ENCODE results near the gene RAPGEF4.

RAPGEF4 gene

GRCh38 chr2:172999641-173000386 lies 264.2 kb downstream of the RAPGEF4 start:
- no peak overlapping the region for H3K4me3 ChIP-seq (ENCODE audit: low read depth, low read length)
- DNase-seq (ENCODE audit: low read depth): no peak
- TF ChIP-seq CTCF (IDR thresholded peaks at IDR 0.05; ENCODE audit: insufficient read depth, low read depth, low read length, missing control alignments): no peak

- H3K4me3 ChIP-seq (ENCODE audit: low read depth, low read length): no peak overlapping the region
- DNase-seq (ENCODE audit: low read depth): no peak
- no peak for TF ChIP-seq CTCF (IDR thresholded peaks at IDR 0.05; ENCODE audit: insufficient read depth, low read depth, low read length, missing control alignments)
Measured at GRCh38 chr2:173001664-173002604, 266.3 kb downstream of the RAPGEF4 start.

GRCh38 chr2:173002751-173003541 lies 267.3 kb downstream of the RAPGEF4 start:
- no peak for TF ChIP-seq CTCF (IDR thresholded peaks at IDR 0.05; ENCODE audit: insufficient read depth, low read depth, low read length, missing control alignments)
- H3K4me3 ChIP-seq (ENCODE audit: low read depth, low read length): no peak overlapping the region
- no peak for DNase-seq (ENCODE audit: low read depth)

GRCh38 chr2:173008786-173009185 lies 273.1 kb downstream of the RAPGEF4 start:
- no peak overlapping the region for H3K4me3 ChIP-seq (ENCODE audit: low read depth, low read length)
- TF ChIP-seq CTCF (IDR thresholded peaks at IDR 0.05; ENCODE audit: insufficient read depth, low read depth, low read length, missing control alignments): no peak
- DNase-seq (ENCODE audit: low read depth): no peak

GRCh38 chr2:173010233-173010632 lies 274.6 kb downstream of the RAPGEF4 start:
- DNase-seq (ENCODE audit: low read depth): no peak
- no peak for TF ChIP-seq CTCF (IDR thresholded peaks at IDR 0.05; ENCODE audit: insufficient read depth, low read depth, low read length, missing control alignments)
- H3K4me3 ChIP-seq (ENCODE audit: low read depth, low read length): no peak overlapping the region

GRCh38 chr2:173016451-173016850 lies 280.8 kb downstream of the RAPGEF4 start:
- no peak overlapping the region for H3K4me3 ChIP-seq (ENCODE audit: low read depth, low read length)
- TF ChIP-seq CTCF (IDR thresholded peaks at IDR 0.05; ENCODE audit: insufficient read depth, low read depth, low read length, missing control alignments): no peak
- DNase-seq (ENCODE audit: low read depth): no peak
